ENCODE measurements around the gene GEMIN4. TPM values are rescaled to one million over a fixed set of nuclear protein-coding genes. Genes with fewer than 3 reads are reported as not detected.

The GEMIN4 gene
- total RNA-seq, 1 experiment from 2014 or later = 24.6 TPM

DNA sequence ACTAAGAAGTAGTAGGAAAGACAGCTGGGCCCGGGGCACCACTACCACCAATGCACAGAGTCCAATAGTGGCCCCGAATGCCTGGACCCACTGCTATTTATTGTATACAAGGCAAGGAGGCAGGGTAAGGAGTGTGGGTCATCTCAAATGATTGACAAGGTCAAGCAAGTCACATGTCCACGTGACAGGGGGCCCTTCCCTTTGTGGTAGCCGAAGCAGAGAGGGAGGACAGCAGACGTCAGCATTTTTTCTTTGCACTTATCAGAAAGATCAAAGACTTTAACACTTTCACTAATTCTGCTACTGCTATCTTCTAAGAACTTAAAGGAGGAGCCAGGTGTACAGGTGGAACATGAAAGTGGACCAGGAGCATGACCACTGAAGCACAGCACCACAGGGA is 43.9 kb downstream of the GEMIN4 start:
- H3K4me2 ChIP-seq (ENCODE audit: low read length) = no peak overlapping the region
- H3K4me1 ChIP-seq (ENCODE audit: insufficient read depth, low read length) = peaks cover 3% of the 10 kb centered on the region; the same call in 1 of the 2 replicates
- H3F3A ChIP-seq (ENCODE audit: low read length, unreplicated experiment) = no peaks in the 10 kb centered on the region
- H4K20me1 ChIP-seq (ENCODE audit: low read length) = peaks cover 12% of the 10 kb centered on the region; the same call in 1 of the 2 replicates
- H3K9me3 ChIP-seq (ENCODE audit: low read length) = no peaks in the 10 kb centered on the region
- no peaks in the 10 kb centered on the region for H3K27me3 ChIP-seq (ENCODE audit: low read length)
- ChIA-PET POLR2A (ENCODE audit: unreplicated experiment) (no interaction called here), CTCF (no interaction called here)
- no peak for ATAC-seq
- H3K36me3 ChIP-seq (ENCODE audit: low read depth, low read length) = peaks cover 14% of the 10 kb centered on the region; the same call in 1 of the 2 replicates
- no peak overlapping the region for H3K4me3 ChIP-seq (ENCODE audit: low read length)
- TF ChIP-seq, protein P1, sequence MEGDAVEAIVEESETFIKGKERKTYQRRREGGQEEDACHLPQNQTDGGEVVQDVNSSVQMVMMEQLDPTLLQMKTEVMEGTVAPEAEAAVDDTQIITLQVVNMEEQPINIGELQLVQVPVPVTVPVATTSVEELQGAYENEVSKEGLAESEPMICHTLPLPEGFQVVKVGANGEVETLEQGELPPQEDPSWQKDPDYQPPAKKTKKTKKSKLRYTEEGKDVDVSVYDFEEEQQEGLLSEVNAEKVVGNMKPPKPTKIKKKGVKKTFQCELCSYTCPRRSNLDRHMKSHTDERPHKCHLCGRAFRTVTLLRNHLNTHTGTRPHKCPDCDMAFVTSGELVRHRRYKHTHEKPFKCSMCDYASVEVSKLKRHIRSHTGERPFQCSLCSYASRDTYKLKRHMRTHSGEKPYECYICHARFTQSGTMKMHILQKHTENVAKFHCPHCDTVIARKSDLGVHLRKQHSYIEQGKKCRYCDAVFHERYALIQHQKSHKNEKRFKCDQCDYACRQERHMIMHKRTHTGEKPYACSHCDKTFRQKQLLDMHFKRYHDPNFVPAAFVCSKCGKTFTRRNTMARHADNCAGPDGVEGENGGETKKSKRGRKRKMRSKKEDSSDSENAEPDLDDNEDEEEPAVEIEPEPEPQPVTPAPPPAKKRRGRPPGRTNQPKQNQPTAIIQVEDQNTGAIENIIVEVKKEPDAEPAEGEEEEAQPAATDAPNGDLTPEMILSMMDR (conservative IDR thresholded peaks at IDR 0.05; ENCODE audit: low read depth, low read length) = no peak
- TF ChIP-seq EZH2phosphoT487 (IDR thresholded peaks at IDR 0.05; ENCODE audit: borderline replicate concordance, low read length) = no peak
- TF ChIP-seq EZH2 (IDR thresholded peaks at IDR 0.05; ENCODE audit: low read length, unreplicated experiment) = no peak
- DNase-seq = no peak
- H3K27ac ChIP-seq (ENCODE audit: low read length) = no peak overlapping the region
- H3K9ac ChIP-seq (ENCODE audit: low read length) = no peak overlapping the region
- no peak overlapping the region for H2AFZ ChIP-seq (ENCODE audit: low read length)
- intact Hi-C loops (cut with micrococcal nuclease) = no loop called here
- BruUV-seq (replicated peaks) = no TSS peak
- H3K9me2 ChIP-seq (replicated peaks; ENCODE audit: low read length) = no peaks in the 10 kb centered on the region
- H3K79me2 ChIP-seq (ENCODE audit: low read length) = peaks cover 54% of the 10 kb centered on the region

DNA sequence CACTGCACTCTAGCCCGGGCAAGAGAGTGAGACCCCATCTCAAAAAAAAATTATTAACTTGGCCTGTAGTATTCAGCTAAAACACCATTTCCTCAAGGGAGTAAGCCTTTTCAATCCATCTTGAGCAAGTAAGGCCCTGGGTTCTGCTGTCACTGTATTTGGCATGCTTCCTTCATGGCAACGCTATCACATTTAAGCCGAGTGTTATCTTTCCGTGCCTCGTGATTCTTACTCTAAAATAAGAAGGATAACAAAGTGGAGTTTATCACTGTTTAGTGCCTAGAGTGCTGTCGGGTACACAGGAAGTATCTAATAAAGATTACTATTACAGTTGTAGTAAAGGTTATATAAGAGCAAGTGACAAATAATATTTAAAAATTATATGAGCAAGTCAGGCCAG is 46.2 kb downstream of the GEMIN4 start:
- no peak overlapping the region for H3K9ac ChIP-seq (ENCODE audit: low read length)
- H3K4me1 ChIP-seq (ENCODE audit: insufficient read depth, low read length) = no peaks in the 10 kb centered on the region
- H3K4me3 ChIP-seq (ENCODE audit: low read length) = no peak overlapping the region
- intact Hi-C loops (cut with micrococcal nuclease) = no loop called here
- H3K4me2 ChIP-seq (ENCODE audit: low read length) = no peak overlapping the region
- POLR2A ChIA-PET (ENCODE audit: unreplicated experiment) = no interaction called here
- peaks cover 14% of the 10 kb centered on the region; the same call in 1 of the 2 replicates for H3K36me3 ChIP-seq (ENCODE audit: low read depth, low read length)
- TF ChIP-seq EZH2phosphoT487 (IDR thresholded peaks at IDR 0.05; ENCODE audit: borderline replicate concordance, low read length) = no peak
- TF ChIP-seq, protein P1 (conservative IDR thresholded peaks at IDR 0.05; ENCODE audit: low read depth, low read length) = no peak
- TF ChIP-seq EZH2 (IDR thresholded peaks at IDR 0.05; ENCODE audit: low read length, unreplicated experiment) = no peak
- H3K27ac ChIP-seq (ENCODE audit: low read length) = no peak overlapping the region
- no peaks in the 10 kb centered on the region for H3F3A ChIP-seq (ENCODE audit: low read length, unreplicated experiment)
- no peak for ATAC-seq
- H3K27me3 ChIP-seq (ENCODE audit: low read length) = no peaks in the 10 kb centered on the region
- H4K20me1 ChIP-seq (ENCODE audit: low read length) = no peaks in the 10 kb centered on the region
- no peaks in the 10 kb centered on the region for H3K9me2 ChIP-seq (replicated peaks; ENCODE audit: low read length)
- no peak overlapping the region for H2AFZ ChIP-seq (ENCODE audit: low read length)
- no peaks in the 10 kb centered on the region for H3K9me3 ChIP-seq (ENCODE audit: low read length)
- no peak for DNase-seq
- no TSS peak for BruUV-seq (replicated peaks)
- peaks cover 31% of the 10 kb centered on the region for H3K79me2 ChIP-seq (ENCODE audit: low read length)
- CTCF ChIA-PET = no interaction called here

DNA sequence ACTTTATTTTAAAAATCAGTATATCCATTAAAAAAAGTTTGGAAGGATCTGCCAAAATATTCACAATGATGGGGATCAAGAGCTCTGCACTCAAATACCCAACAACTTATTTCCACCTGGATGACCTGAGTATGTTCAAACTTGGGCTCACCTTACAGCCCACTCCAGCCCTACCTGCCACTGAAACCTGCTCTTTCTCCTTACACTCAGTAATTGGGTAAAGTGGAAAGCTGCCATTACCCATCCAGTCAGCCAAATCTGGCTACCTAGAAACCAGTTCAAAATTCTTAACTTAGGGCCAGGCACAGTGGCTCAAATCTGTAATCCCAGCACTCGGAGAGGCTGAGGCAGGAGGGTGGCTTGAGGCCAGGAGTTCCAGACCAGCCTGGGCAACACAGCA is 47.1 kb downstream of the GEMIN4 start:
- Histone ChIP-seq H3K36me3 (ENCODE audit: low read depth, low read length) (peaks cover 14% of the 10 kb centered on the region; the same call in 1 of the 2 replicates), H3K4me1 (ENCODE audit: insufficient read depth, low read length) (no peaks in the 10 kb centered on the region), H3F3A (ENCODE audit: low read length, unreplicated experiment) (no peaks in the 10 kb centered on the region), H3K79me2 (ENCODE audit: low read length) (peaks cover 33% of the 10 kb centered on the region), H3K9ac (ENCODE audit: low read length) (no peak overlapping the region), H3K27me3 (ENCODE audit: low read length) (no peaks in the 10 kb centered on the region), H3K4me3 (ENCODE audit: low read length) (no peak overlapping the region), H3K9me3 (ENCODE audit: low read length) (no peaks in the 10 kb centered on the region), H4K20me1 (ENCODE audit: low read length) (no peaks in the 10 kb centered on the region), H3K27ac (ENCODE audit: low read length) (no peak overlapping the region), H2AFZ (ENCODE audit: low read length) (no peak overlapping the region), H3K9me2 (replicated peaks; ENCODE audit: low read length) (no peaks in the 10 kb centered on the region), H3K4me2 (ENCODE audit: low read length) (no peak overlapping the region)
- no peak for DNase-seq
- ChIA-PET CTCF (interaction anchor here (0.9 kb wide), 1 partner anchor 293 kb away, joined by 7 read pairs; no protein-coding TSS in a partner anchor), POLR2A (ENCODE audit: unreplicated experiment) (no interaction called here)
- no peak for TF ChIP-seq EZH2 (IDR thresholded peaks at IDR 0.05; ENCODE audit: low read length, unreplicated experiment)
- TF ChIP-seq, protein P1 (conservative IDR thresholded peaks at IDR 0.05; ENCODE audit: low read depth, low read length) = no peak
- TF ChIP-seq EZH2phosphoT487 (IDR thresholded peaks at IDR 0.05; ENCODE audit: borderline replicate concordance, low read length) = no peak
- intact Hi-C loops (cut with micrococcal nuclease) = no loop called here
- no TSS peak for BruUV-seq (replicated peaks)
- ATAC-seq = no peak

All from PC-3 (cell line).